ENCODE results near the gene RGS5. TPM values are rescaled to one million over a fixed set of nuclear protein-coding genes. Genes with fewer than 3 reads are reported as not detected.

Gene RGS5
- total RNA-seq, 1 experiment from 2014 or later, result 8.7 TPM

DNA sequence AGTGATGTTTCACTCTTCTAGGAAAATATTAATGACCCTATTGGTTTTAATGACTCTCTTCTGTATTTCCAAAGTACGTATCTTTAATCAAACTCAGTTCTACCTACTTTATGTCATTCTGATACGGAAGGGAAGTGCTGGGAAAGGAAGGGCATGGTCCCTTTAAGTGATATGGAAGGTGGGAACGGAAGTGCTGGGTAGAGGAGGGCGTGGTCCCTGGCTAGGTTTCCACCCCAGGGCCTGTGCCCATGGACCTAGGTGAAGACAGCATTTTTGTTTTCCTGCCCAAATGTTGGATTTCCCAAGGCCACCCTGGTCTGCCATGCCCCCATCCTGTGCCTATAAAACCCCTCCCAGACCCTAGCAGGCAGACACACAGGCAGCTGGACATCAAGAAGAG lies 109.5 kb downstream of the RGS5 start:
- no peak for DNase-seq (ENCODE audit: extremely low read depth, low read depth)

Other genes starting within 250 kb of the RGS5 start
- not detected in 2 replicates for gene RGS4, start 133.6 kb downstream of the RGS5 start, total RNA-seq (2014; rRNA removed; shearing (Covaris generic))
- 60.3 and 64.1 TPM in 2 replicates for gene NUF2, start 119.0 kb upstream of the RGS5 start, total RNA-seq (2014; rRNA removed; shearing (Covaris generic))

All from NCI-H460 (cell line).